GM13976 (cell line): ENCODE measurements around the gene AKAP9.
"Not testable (repeated sequence)": the region's sequence is repeated elsewhere in the genome, so short reads cannot be mapped to it uniquely, and the experiment has no call there.

ENCODE experiments used
- DNase-seq: peaks from one replicate; pipeline ENCODE4 v3.0.0; 2012; ENCODE audit warnings: low spot score
- CTCF ChIP-seq: IDR thresholded peaks from 2 replicates; pipeline ENCODE4 v1.5.1; 2012; ENCODE audit warnings: borderline replicate concordance, mild to moderate bottlenecking; ENCODE audit not compliant: insufficient read depth; ENCODE audit errors: extremely low read depth, missing control alignments, control extremely low read depth
- in situ Hi-C: fragments of 300-500 bp; cut with MboI; formaldehyde crosslinking; loops from one replicate; pipeline ENCODE4 v1.12.0; 2022; ENCODE audit warnings: low sequenced_read_pairs, mixed read lengths, inconsistent platforms; ENCODE audit not compliant: unreplicated experiment

Gene AKAP9

GRCh38 chr7:91940572-91941341 lies at the start of gene AKAP9:
Gene AKAP9 (plus strand): TSS chr7:91940862. CDS start chr7:91941100, 238 bp downstream.
- no peak for TF ChIP-seq CTCF
- in situ Hi-C loops = no loop called here
- DNase-seq = peak; percentile 91

GRCh38 chr7:91892099-91892705 lies 48.5 kb upstream of the AKAP9 start:
- no peak for DNase-seq
- TF ChIP-seq CTCF = no peak
- in situ Hi-C loops = no loop called here

- TF ChIP-seq CTCF = no peak
- DNase-seq = no peak
- in situ Hi-C loops = no loop called here
These were observed 47.8 kb upstream of the AKAP9 start for GRCh38 chr7:91892821-91893340.

GRCh38 chr7:91893699-91894098 lies 47.0 kb upstream of the AKAP9 start:
- in situ Hi-C loops, DNase-seq: not testable (repeated sequence)

GRCh38 chr7:91894781-91895480 lies 45.7 kb upstream of the AKAP9 start:
- no peak for TF ChIP-seq CTCF
- in situ Hi-C loops = no loop called here
- DNase-seq = no peak

GRCh38 chr7:91898240-91898992 lies 42.2 kb upstream of the AKAP9 start:
- in situ Hi-C loops = no loop called here
- TF ChIP-seq CTCF = no peak

GRCh38 chr7:91899563-91899962 lies 41.1 kb upstream of the AKAP9 start:
- DNase-seq = no peak
- no peak for TF ChIP-seq CTCF
- in situ Hi-C loops = no loop called here

More at GRCh38 chr7:91898240-91898992, 42.2 kb upstream of the AKAP9 start:
- no peak for DNase-seq
